Naive thymus-derived CD8-positive, alpha-beta T cell (primary cell): ENCODE results near the gene LAMTOR1. TPM values are rescaled to one million over a fixed set of nuclear protein-coding genes. Genes with fewer than 3 reads are reported as not detected.

Source experiments
- ATAC-seq, 2 donors: fragments of 150-1000 bp; cut with Tn5 transposase in 1 of 2; sonication (Bioruptor Pico), chemical (Tn5 transposase) in 1 of 2; 1 replicate in 1 of 2; 2 replicates in 1 of 2; pipeline ENCODE4 v1.10.0; 2021; ENCODE audit warnings: mild to moderate bottlenecking in 2 of 2, moderate library complexity in 2 of 2
- POLR2A ChIA-PET: fragments of 350-600 bp; sonication (Branson Sonifier 250); formaldehyde crosslinking; loops from one replicate; lab custom pipeline; 2021; ENCODE audit warnings: antibody characterized with exemption; lab: Charles Lee
- DNase-seq, 10 donors: peaks; one replicate each; pipeline versions ENCODE4 v3.0.0 to v3.0.0-alpha.2; 2020 to 2022
- H3K27ac Mint-ChIP-seq, 10 donors: one replicate each; pipeline ENCODE4 v1.8.0; 2020 to 2022; ENCODE audit warnings: mild to moderate bottlenecking in 10 of 10, mixed read lengths in 10 of 10, moderate library complexity in 4 of 10, inconsistent platforms in 1 of 10
- H3K27me3 Mint-ChIP-seq, 5 donors: one replicate each; pipeline ENCODE4 v1.8.0; 2021 to 2022; ENCODE audit warnings: mixed read lengths in 5 of 5
- H3K36me3 Mint-ChIP-seq, 3 donors: one replicate each; pipeline ENCODE4 v1.8.0; 2020 to 2022; ENCODE audit warnings: mixed read lengths in 3 of 3, mild to moderate bottlenecking in 2 of 3, inconsistent platforms in 1 of 3
- H3K4me1 Mint-ChIP-seq, 4 donors: one replicate each; pipeline ENCODE4 v1.8.0; 2021 to 2022; ENCODE audit warnings: mixed read lengths in 4 of 4
- H3K4me3 Mint-ChIP-seq, 10 donors: one replicate each; pipeline ENCODE4 v1.8.0; 2020 to 2022; ENCODE audit warnings: mild to moderate bottlenecking in 10 of 10, mixed read lengths in 10 of 10, moderate library complexity in 6 of 10, inconsistent platforms in 1 of 10
- H3K9me3 Mint-ChIP-seq, 9 donors: one replicate each; pipeline ENCODE4 v1.8.0; 2020 to 2022; ENCODE audit warnings: mixed read lengths in 9 of 9, mild to moderate bottlenecking in 3 of 9, inconsistent platforms in 1 of 9, moderate library complexity in 1 of 9
- microRNA-seq: library from miRNA; unstranded; fragments of <30 nt; microRNA quantifications from one replicate; pipeline ENCODE4 v1.2.0, GENCODE V29; 2022; ENCODE audit warnings: borderline microRNAs expressed
- polyA plus RNA-seq, 3 donors: library from polyadenylated mRNA; unstranded; fragments of 300-500 nt; fragmentation: Illumina TruSeq; gene quantifications; one replicate each; pipeline ENCODE4 v1.2.3, GENCODE V29; 2021
- total RNA-seq, 8 experiments: library from RNA in 2 of 8; stranded (reverse) in 2 of 8; gene quantifications; one replicate each; pipeline ENCODE4 v1.2.3 and lab custom pipeline; 2021 to 2026

The LAMTOR1 gene
- total and polyA plus RNA-seq, 5 experiments from 2014 or later = 66.8 to 87.7 (median 78.0) TPM

DNA sequence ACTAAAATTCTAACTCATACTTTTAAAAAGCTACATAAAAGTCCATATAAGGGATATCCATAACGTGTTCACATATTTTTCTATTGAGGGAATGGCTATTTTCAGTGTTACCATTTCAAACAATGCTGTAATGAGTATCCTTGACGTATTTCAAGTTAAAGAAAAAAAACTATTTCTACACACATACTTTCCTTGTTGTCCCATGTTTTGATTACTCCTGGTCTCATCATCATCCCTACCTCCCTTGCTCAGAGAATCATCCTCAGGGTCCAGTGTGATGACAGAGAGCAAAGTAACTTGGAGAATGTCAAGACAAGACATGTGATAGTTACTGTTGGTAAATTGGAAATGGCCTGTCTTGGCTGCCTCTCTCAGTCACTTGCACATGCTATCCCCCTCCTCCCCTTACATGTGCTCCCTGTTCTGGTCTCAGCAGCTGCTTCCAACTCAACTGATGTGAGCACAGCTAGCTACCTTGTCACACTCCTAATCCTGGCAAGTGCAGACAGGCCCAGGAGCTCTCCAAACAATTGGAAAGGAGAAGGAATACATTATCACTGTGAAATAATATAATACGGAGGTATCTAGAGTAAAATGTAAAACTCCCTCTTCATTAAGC is 44.6 kb downstream of the LAMTOR1 start:
- Mint-ChIP-seq H3K36me3 (peaks cover 0 to 16% (median 5%) of the 10 kb centered on the region in 3 donors), H3K4me3 (no peak overlapping the region), H3K4me1 (peaks cover 0 to 4% (median under 1%) of the 10 kb centered on the region in 4 donors), H3K27ac (peak overlapping the region in 1 of 10 donors; percentile 34), H3K27me3 (no peaks in the 10 kb centered on the region), H3K9me3 (no peaks in the 10 kb centered on the region)
- POLR2A ChIA-PET = no interaction called here
- ATAC-seq = no peak
- DNase-seq = no peak

DNA sequence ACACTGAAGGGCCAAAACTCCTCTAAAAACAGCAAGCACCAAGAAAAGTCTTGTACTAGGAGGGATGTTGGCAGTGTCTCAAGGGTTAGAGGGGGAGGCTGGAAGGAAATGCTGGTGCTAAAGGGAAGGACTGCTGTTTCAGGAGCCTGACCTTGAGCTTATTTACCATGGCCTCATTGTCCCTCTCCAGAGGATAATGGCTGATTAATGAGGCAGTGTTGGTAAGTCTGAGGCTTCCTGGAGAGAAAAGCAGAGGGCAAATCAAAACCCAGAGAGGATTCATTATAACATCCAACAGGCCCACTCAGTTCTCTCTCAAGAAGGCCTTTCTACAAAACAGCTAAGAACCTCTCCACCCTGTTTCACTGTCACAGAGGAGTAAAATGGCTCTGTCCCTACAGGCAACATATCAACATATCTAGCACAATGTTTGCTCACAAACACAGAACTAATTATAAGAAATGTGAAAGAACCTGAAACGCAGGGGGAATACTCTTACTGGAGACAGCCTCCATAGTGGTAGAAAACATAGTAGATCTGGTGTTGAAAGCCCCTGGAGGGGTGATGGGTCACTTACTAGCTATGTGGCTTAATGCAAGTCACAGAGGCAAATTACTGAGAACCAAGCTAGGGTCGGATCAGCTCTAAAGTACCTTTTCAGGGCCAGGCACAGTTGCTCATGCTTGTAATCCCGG is 54.2 kb downstream of the LAMTOR1 start:
- POLR2A ChIA-PET = interaction anchor here (4.4 kb wide), 1 partner anchor 9 kb away, joined by 27 read pairs; no protein-coding TSS in a partner anchor
- peak overlapping the region in 2 of 10 donors; percentile 14 to 40 for H3K27ac Mint-ChIP-seq
- no peaks in the 10 kb centered on the region for H3K9me3 Mint-ChIP-seq
- H3K27me3 Mint-ChIP-seq = no peaks in the 10 kb centered on the region
- H3K4me1 Mint-ChIP-seq = peaks cover 2 to 15% (median 8%) of the 10 kb centered on the region in 4 donors
- H3K36me3 Mint-ChIP-seq = peaks cover 0 to 4% (median 3%) of the 10 kb centered on the region in 3 donors
- no peak for ATAC-seq
- H3K4me3 Mint-ChIP-seq = no peak overlapping the region
- no peak for DNase-seq

Small RNA genes within 50 kb of the gene (microRNA-seq; reads per million reads assigned to microRNA genes)
- gene MIR3165 = not detected

Other genes starting within 250 kb of the LAMTOR1 start
- gene DEFB131B, start 224.8 kb downstream of the LAMTOR1 start, total RNA-seq = not detected
- gene DEFB131B, start 224.8 kb downstream of the LAMTOR1 start, polyA plus RNA-seq = not detected
- gene XNDC1N, start 174.7 kb downstream of the LAMTOR1 start, total RNA-seq = 10 to 100 TPM; 24.3 to 26.5 TPM
- 1 to 10 TPM; 2.6 to 7.4 (median 6.2) TPM for gene XNDC1N, start 174.7 kb downstream of the LAMTOR1 start, polyA plus RNA-seq
- gene RNF121, start 174.3 kb downstream of the LAMTOR1 start, total RNA-seq = 10 to 100 TPM; 26.1 to 32.0 TPM
- 1 to 10 TPM; 5.7 to 9.4 (median 7.7) TPM for gene RNF121, start 174.3 kb downstream of the LAMTOR1 start, polyA plus RNA-seq
- gene IL18BP, start 104.4 kb downstream of the LAMTOR1 start, total RNA-seq = 10 to 100 TPM; 15.1 to 19.6 TPM
- 10 to 100 TPM in 1 of 3 donors, 1 to 10 TPM in 2; 7.4 to 15.8 (median 8.6) TPM for gene IL18BP, start 104.4 kb downstream of the LAMTOR1 start, polyA plus RNA-seq
- gene NUMA1, start 22.8 kb downstream of the LAMTOR1 start, total RNA-seq = 100 to 1,000 TPM; 436 to 442 TPM
- gene NUMA1, start 22.8 kb downstream of the LAMTOR1 start, polyA plus RNA-seq = 100 to 1,000 TPM in 1 of 3 donors, 10 to 100 TPM in 2; 12.0 to 119 (median 30.6) TPM
- 1 to 10 TPM; 5.0 to 6.6 TPM for gene LRRC51, start 22.4 kb downstream of the LAMTOR1 start, total RNA-seq
- gene LRRC51, start 22.4 kb downstream of the LAMTOR1 start, polyA plus RNA-seq = 1 to 10 TPM; 1.5 to 3.1 (median 2.5) TPM
- not detected for gene TOMT, start 2.6 kb upstream of the LAMTOR1 start, total RNA-seq
- gene TOMT, start 2.6 kb upstream of the LAMTOR1 start, polyA plus RNA-seq = not detected
- gene ANAPC15, start 9.4 kb upstream of the LAMTOR1 start, total RNA-seq = 10 to 100 TPM; 52.9 to 62.1 TPM
- gene ANAPC15, start 9.4 kb upstream of the LAMTOR1 start, polyA plus RNA-seq = 100 to 1,000 TPM in 1 of 3 donors, 10 to 100 TPM in 2; 81.7 to 102 (median 90.1) TPM
- not detected for gene FOLR3, start 32.4 kb upstream of the LAMTOR1 start, total RNA-seq
- gene FOLR3, start 32.4 kb upstream of the LAMTOR1 start, polyA plus RNA-seq = not detected
- gene FOLR1, start 88.8 kb upstream of the LAMTOR1 start, total RNA-seq = not detected
- gene FOLR1, start 88.8 kb upstream of the LAMTOR1 start, polyA plus RNA-seq = not detected
- gene FOLR2, start 113.5 kb upstream of the LAMTOR1 start, total RNA-seq = 1 to 10 TPM in 1 of 2 experiments, under 1 TPM in 1; 0.31 to 1.0 TPM
- not detected for gene FOLR2, start 113.5 kb upstream of the LAMTOR1 start, polyA plus RNA-seq
- 100 to 1,000 TPM; 154 to 162 TPM for gene INPPL1, start 121.5 kb upstream of the LAMTOR1 start, total RNA-seq
- 1 to 10 TPM; 6.0 to 8.6 (median 6.1) TPM for gene INPPL1, start 121.5 kb upstream of the LAMTOR1 start, polyA plus RNA-seq
- not detected for gene PHOX2A, start 140.9 kb upstream of the LAMTOR1 start, total RNA-seq
- gene PHOX2A, start 140.9 kb upstream of the LAMTOR1 start, polyA plus RNA-seq = not detected